Brain pericyte (primary cell): Measurements from ENCODE around the gene DCTD.
"Not testable (repeated sequence)": the region's sequence is repeated elsewhere in the genome, so short reads cannot be mapped to it uniquely, and the experiment has no call there.

Experiments used
- DNase-seq: peaks from one replicate; pipeline ENCODE4 v3.0.0-alpha.2; 2012; ENCODE audit warnings: low read depth, low spot score

The DCTD gene

DNA sequence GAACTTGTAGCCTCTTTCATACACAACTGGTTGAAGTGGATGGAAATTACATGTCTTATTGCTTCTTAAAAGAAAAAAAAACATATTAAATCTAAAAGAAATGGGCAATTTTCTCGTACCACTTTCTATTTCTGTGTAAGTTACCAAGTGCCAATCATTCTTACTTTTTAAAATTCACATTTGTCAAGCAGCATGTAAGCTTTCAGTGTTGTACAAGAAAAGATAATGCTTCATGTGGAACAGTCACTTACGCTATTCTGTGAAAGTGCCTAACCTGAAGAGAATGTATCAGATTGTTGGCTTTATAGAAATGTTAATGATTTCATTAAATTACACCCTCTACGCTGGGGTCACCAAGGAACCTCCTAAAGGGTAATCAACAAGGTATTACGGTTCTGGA, 4.4 kb upstream of the DCTD start:
- no peak for DNase-seq

DNA sequence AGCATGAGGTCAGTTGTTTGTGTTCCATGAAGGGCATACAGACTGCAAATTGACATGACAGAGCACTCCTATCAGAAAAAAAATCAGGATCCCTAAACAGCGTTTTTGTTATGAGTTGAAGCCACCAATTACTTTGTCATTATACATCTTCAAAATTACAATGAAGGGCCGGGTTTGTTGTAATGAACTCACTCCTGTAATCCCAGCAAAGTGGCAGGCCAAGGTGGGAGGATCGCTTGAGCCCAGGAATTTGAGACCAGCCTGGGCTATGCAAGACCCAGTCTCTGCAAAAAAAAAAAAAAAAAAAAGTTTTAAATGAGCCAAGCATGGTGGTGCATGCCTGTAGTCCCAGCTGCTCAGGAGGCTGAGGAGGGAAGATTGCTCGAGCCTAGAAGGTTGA, 3.5 kb upstream of the DCTD start:
- no peak for DNase-seq

- DNase-seq: no peak
These were observed 1.7 kb upstream of the DCTD start for GRCh38 chr4:182918791-182919302.

- no peak for DNase-seq
These were observed 940 bp upstream of the DCTD start for GRCh38 chr4:182918044-182918607.

DNA sequence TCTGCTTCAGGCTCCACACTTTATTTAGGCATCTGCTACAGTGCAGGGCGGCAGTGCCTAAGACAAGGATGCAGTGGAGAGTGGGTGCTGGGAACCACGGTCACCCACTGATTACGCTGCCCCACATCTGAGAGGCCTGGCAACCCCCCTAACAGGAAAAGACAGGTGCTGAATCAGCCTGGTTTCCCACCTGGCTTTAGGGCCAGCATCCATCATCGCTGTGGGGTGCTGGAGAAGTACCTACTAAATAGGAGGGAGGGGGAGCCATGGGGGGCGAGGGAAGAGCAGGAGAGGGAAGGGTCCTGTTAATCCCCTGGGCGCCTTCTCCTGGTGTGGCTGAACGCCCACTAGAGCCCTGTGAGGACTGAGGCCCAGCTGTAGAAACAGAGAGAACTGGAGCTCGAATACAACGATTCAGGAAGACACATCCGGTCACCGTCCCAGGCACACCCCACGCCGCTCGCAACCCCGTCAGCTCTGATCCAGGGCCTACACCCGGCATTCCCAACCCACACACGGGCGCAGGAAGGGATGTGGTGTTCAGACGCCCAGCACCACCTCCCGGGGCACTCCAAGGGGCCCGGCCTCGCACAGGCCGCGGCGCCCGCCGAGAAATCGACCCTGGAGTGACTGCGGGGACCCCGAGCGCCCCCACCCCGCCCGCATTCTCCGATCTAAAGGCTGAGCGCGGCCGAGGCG, 554 bp downstream of the DCTD start:
- DNase-seq: no peak

- DNase-seq: no peak
These were observed 2.8 kb downstream of the DCTD start for GRCh38 chr4:182914357-182914756.

- DNase-seq: no peak
These were observed 3.6 kb downstream of the DCTD start for GRCh38 chr4:182913621-182914020.

GRCh38 chr4:182913036-182913435, 4.2 kb downstream of the DCTD start:
- no peak for DNase-seq

GRCh38 chr4:182908124-182908523, 9.1 kb downstream of the DCTD start:
- no peak for DNase-seq

DNA sequence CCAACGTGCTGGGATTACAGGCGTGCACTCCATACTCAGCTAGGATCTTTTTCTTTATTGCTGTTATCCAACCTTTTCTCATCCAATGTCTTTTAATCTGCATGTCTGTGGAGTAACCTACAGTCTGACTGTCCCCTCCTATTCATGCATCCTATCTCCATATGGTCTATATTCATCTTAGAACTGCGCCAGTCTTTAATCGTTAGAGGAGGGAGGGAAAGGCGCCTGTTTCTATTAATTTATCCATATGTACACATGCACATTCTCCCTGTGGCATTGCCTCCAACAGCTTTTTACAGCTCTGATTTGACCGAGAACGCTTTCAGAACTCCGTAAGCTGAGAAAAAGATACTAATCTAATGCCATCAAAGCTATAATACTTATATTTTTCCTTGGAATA, 9.8 kb downstream of the DCTD start:
- no peak for DNase-seq

GRCh38 chr4:182906786-182907185, 10.4 kb downstream of the DCTD start:
- DNase-seq: no peak

DNA sequence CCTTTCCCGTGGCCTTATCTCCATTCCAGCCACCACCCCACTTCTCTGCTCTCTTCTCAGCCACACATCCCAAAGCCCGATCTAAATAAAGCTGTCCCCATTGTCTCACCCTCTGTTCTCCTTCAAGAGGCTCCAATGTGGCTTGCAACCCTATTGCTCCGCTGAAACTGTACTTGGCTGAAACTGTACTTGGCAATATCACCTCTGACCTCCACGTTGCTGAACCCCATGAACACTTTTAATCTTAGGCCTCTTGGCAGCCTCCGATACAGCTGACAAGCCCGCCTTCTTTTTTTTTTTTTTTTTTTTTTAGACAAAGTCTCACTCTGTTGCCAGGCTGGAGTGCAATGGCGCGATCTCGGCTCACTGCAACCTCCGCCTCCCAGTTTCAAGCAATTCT, 12.1 kb downstream of the DCTD start:
- DNase-seq: no peak

DNA sequence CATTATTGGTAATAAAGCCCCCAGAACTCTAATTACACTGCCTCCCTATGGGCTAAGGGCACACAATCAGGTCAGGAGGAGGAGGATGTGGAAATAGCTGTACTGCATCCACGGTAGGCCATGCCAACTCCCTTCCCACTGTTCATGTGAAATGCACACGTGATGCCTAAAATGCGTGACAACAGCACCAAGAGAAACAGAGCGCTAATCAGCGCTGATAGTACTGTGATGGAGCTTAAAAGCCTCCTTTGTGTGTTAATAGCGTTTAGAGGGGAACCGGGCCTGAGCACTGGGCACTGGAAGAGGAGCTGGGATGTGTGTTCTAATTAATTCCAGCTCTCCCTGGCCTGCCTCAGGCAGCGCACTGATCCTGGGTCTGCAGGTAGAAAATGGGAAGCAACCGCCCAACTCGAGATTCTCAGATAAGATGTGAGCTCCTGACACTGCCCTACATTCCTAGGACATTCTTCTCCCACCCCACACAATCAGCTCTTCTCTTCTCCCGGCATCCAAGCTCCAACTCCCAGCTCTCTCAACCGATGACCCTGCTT, 12.9 kb downstream of the DCTD start:
- no peak for DNase-seq

- no peak for DNase-seq
These were observed 14.2 kb downstream of the DCTD start for GRCh38 chr4:182903013-182903412.

GRCh38 chr4:182901337-182901736, 15.8 kb downstream of the DCTD start:
- DNase-seq: no peak

GRCh38 chr4:182900021-182900420, 17.2 kb downstream of the DCTD start:
- not testable (repeated sequence) for DNase-seq

GRCh38 chr4:182898479-182898799, 18.7 kb downstream of the DCTD start:
- DNase-seq: no peak

GRCh38 chr4:182897601-182898478, 19.3 kb downstream of the DCTD start:
- no peak for DNase-seq

GRCh38 chr4:182896421-182896820, 20.8 kb downstream of the DCTD start:
- no peak for DNase-seq

GRCh38 chr4:182895791-182896292, 21.3 kb downstream of the DCTD start:
- no peak for DNase-seq

- DNase-seq: no peak
These were observed 22.4 kb downstream of the DCTD start for GRCh38 chr4:182894681-182895275.
